PFSK-1 (cell line): ENCODE results near the gene ZFP14.

ENCODE experiments used
- FOXP2 ChIP-seq: optimal IDR thresholded peaks from 2 replicates; pipeline ENCODE3; 2011; ENCODE audit warnings: borderline replicate concordance, control low read depth, inconsistent platforms; ENCODE audit not compliant: insufficient read depth; ENCODE audit errors: extremely low read length, extremely low read depth
- POLR2AphosphoS5 ChIP-seq: IDR thresholded peaks from 2 replicates; pipeline ENCODE4 v1.6.1; 2012; ENCODE audit warnings: low read depth, mild to moderate bottlenecking, control low read depth, low read length, moderate library complexity
- SIN3A ChIP-seq: IDR thresholded peaks from 2 replicates; pipeline ENCODE4 v1.6.1; 2012; ENCODE audit warnings: mild to moderate bottlenecking, low read length, moderate library complexity, borderline replicate concordance; ENCODE audit not compliant: insufficient read depth
- TAF1 ChIP-seq: IDR thresholded peaks from 2 replicates; pipeline ENCODE4 v1.6.1; 2012; ENCODE audit warnings: low read length, control low read depth, borderline replicate concordance; ENCODE audit not compliant: insufficient read depth
- TF ChIP-seq, protein P1 (sequence below), 2 experiments: IDR thresholded peaks; 2 replicates each; pipeline versions ENCODE4 v1.6.1 to v1.8.0; 2011 to 2012; ENCODE audit warnings: low read depth in 2 of 2, low read length in 2 of 2, control low read depth in 1 of 2, inconsistent platforms in 1 of 2, mild to moderate bottlenecking in 1 of 2, moderate library complexity in 1 of 2; ENCODE audit not compliant: insufficient read depth in 1 of 2

ZFP14 gene

DNA sequence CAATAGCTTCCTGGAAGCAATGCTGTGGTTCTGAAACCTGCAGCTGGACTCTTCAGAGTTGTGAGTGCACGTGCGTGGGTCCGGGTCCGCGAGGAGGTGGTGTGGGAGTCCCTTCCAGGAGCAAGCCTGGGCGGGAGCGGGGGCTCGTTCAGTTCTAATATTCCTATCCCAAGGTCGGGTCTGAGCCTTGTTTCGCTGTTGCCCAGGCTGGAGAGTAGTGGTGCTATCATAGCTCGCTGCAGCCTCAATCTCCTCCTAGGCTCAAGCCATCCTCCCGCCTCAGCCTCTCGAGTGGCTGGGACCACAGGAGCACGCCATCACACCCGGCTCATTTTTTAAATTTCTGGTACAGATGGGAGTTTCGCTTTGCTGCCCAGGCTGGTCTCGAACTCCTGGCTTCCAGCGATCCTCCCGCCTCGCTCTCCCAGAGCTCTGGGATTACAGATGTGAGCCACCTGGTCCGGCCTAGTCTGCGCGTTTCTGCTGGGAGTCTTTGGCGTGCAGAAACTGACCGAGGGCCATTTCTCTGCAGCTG, 38.8 kb upstream of the ZFP14 start:
- TF ChIP-seq SIN3A = no peak
- TF ChIP-seq TAF1 = no peak
- TF ChIP-seq, protein P1, sequence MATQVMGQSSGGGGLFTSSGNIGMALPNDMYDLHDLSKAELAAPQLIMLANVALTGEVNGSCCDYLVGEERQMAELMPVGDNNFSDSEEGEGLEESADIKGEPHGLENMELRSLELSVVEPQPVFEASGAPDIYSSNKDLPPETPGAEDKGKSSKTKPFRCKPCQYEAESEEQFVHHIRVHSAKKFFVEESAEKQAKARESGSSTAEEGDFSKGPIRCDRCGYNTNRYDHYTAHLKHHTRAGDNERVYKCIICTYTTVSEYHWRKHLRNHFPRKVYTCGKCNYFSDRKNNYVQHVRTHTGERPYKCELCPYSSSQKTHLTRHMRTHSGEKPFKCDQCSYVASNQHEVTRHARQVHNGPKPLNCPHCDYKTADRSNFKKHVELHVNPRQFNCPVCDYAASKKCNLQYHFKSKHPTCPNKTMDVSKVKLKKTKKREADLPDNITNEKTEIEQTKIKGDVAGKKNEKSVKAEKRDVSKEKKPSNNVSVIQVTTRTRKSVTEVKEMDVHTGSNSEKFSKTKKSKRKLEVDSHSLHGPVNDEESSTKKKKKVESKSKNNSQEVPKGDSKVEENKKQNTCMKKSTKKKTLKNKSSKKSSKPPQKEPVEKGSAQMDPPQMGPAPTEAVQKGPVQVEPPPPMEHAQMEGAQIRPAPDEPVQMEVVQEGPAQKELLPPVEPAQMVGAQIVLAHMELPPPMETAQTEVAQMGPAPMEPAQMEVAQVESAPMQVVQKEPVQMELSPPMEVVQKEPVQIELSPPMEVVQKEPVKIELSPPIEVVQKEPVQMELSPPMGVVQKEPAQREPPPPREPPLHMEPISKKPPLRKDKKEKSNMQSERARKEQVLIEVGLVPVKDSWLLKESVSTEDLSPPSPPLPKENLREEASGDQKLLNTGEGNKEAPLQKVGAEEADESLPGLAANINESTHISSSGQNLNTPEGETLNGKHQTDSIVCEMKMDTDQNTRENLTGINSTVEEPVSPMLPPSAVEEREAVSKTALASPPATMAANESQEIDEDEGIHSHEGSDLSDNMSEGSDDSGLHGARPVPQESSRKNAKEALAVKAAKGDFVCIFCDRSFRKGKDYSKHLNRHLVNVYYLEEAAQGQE (IDR thresholded peaks at IDR 0.05; ENCODE audit: insufficient read depth in 1 of 2, low read depth in 2 of 2, low read length in 2 of 2) = no peak
- TF ChIP-seq POLR2AphosphoS5 = no peak
- no peak for TF ChIP-seq FOXP2

DNA sequence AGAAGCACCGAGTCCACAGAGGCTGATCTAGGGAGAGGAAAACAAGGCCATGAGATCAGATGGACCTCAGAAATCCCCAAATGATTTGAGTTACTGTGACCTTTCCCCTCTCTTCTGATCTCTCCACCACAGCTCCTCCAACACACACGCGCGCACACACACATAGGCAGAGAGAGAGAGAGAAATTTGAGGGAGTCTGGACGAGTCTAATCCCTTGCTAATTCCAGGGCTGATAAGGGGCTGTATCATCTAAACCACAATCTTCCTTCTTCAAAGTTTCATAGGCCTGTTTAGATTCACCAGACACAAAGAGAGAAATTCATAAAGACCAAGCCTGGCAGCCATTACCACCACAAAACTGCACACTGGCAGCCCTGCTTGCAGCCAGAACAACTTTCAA, 30.8 kb upstream of the ZFP14 start:
- TF ChIP-seq POLR2AphosphoS5 (no peak), FOXP2 (no peak)

DNA sequence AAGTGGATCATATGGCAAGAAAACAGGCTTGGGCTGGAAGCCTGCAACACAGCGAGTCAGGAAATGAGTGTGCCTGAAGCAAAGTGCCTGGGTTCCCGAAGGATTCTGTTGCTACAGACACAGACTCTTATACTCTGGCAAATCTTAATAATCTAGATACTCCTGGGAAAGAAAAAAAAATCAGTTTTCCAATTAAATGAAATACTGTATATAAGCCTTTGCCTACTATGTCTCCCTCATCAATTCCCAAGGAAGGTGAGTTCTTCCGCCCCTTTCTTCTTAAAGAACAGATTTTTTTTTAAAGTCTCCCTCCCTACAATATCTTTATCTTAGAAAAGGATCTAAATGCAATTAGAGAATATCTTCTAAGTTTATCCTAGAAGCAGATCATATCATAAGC, 29.1 kb upstream of the ZFP14 start:
- TF ChIP-seq FOXP2 (no peak), POLR2AphosphoS5 (no peak), TAF1 (no peak), SIN3A (no peak)
- TF ChIP-seq, protein P1 (IDR thresholded peaks at IDR 0.05; ENCODE audit: insufficient read depth in 1 of 2, low read depth in 2 of 2, low read length in 2 of 2) = no peak

DNA sequence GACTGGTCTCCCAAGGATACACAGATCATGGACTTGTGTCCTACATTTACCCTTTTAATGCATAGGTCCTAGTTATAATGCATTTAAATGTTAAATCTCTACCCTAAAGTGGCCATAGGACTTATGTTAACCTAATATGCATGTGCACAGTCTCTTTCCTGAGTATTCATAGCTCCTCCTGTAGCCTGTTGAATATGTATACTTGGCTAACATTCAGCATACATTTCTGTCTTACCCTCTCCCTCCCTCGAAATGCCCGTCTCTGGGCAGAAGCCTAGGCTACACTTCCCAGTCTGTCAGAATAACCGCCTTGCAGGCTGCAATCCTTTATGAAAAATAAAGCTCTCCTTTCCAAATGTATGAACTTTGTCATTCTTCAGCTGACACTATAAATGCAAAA, 25.5 kb upstream of the ZFP14 start:
- TF ChIP-seq SIN3A = no peak
- no peak for TF ChIP-seq TAF1
- TF ChIP-seq FOXP2 = no peak
- no peak for TF ChIP-seq POLR2AphosphoS5
- TF ChIP-seq, protein P1 (IDR thresholded peaks at IDR 0.05; ENCODE audit: insufficient read depth in 1 of 2, low read depth in 2 of 2, low read length in 2 of 2) = no peak

DNA sequence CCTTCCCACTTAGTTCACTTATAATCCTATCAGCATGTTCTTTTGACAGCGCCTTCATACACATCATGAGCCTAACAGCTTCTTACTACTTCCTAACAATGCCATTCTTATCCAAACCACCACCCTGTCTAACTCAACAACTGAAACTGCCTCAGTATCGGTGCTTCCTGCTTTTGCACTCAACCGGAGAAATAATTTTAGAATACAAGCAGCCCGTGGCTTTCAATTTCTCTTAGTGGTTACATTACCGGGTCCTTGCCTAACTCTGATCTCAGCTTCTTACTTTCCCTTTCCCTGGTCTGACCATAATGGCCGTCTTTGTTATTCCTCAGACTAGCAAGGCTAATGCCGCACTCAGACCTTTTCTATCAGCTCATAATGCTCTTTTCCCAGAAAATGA, 22.5 kb upstream of the ZFP14 start:
- TF ChIP-seq, protein P1 (IDR thresholded peaks at IDR 0.05; ENCODE audit: insufficient read depth in 1 of 2, low read depth in 2 of 2, low read length in 2 of 2) = no peak
- TF ChIP-seq SIN3A (no peak), TAF1 (no peak), FOXP2 (no peak), POLR2AphosphoS5 (no peak)
